ENCODE results near the gene CMTR2.

CMTR2 gene

DNA sequence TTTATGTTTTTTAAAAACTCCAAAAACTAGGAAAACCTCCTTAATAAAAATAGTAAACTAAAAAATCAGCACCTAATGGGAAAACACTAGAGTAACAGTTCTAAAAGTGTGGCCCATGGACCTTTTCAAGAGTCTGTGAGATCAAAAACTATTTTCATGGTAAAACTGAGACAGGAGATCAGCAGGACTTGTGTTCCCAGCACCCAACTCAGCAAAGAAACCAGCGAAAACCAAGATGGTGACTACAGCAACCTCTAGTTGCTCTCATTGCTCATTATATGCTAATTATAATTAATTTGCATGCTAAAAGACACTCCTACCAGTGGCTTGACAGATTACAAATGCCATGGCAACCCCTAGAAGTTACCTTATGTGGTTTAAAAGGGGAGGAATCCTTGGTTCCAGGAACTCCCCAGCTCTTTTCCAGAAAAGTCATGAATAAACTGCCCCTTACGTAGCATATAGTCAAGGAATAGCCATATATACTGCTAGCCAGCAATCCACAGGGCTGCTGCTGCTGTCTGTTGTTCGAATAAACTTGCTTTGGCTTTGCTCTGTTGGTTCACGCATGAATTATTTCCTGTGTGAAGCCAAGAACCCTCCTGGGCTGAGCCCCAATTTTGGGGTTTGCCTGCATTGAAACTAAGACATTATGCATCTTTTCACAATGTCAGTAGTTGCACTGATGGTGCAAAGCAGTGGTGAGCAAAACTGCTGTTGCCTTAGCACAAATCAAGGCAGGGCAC, 12.4 kb downstream of the CMTR2 start:
- no peak for DNase-seq (ENCODE audit: low spot score)

DNA sequence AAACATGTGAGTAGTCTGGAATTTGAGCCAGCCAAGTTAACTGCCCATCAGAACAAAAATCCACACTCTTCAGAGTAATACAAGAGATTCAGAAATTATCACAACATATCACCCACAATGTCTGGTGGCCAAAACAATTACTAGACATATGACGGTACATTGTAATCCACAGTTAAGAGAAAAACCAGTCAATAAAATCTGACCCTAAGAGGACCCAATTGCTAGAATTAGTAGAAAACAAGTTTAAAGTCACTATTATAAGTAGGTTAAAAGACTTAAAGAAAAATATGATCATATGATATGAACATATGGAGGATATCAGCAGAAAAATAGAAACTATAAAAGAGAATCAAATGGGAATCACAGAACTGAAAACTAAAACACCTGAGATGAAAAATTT, 15.8 kb downstream of the CMTR2 start:
- no peak for DNase-seq (ENCODE audit: low spot score)

- DNase-seq (ENCODE audit: low spot score), result no peak
Observed at GRCh38 chr16:71264299-71264698, 24.9 kb downstream of the CMTR2 start.

GRCh38 chr16:71263582-71263981, 25.6 kb downstream of the CMTR2 start:
- no peak for DNase-seq (ENCODE audit: low spot score)

DNA sequence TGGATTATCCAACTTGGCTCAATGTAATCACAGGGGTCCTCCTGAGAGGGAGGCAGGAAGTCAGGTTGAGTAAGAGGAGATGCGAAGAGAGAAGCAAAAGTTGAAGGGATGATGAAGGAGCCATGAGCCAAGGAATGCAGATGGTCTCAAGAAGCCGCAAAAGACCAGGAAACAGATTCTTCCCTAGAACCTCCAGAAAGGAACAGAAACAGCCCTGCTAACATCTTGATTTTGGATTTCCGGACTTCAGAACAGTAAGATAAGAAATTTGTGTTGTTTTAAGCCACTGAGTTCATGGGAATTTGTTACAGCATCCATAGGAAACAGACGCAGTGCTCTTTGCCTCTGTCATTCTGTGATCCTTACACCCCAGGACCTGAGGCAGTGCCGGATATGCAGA, 26.8 kb downstream of the CMTR2 start:
- no peak for DNase-seq (ENCODE audit: low spot score)

DNA sequence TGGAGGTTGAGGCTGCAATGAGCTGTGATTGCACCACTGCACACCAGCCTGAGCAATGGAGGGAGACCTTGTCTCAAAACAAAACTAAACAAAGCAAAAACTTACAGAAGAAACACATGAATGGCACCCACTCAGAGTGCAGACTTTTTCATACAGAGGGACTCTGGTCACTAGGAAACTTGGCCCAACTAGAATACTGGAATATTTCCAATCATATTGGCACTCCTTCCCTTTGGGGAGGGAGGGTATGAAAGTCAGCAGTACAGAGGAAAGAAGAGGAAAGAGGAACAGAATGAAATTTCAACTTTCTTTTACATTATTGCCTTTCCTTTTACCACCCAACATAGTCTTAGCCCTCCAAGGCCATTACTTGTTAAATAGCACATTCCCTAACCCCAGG, 28.2 kb downstream of the CMTR2 start:
- DNase-seq (ENCODE audit: low spot score), result no peak

- no peak for DNase-seq (ENCODE audit: low spot score)
Observed at GRCh38 chr16:71259086-71259485, 30.1 kb downstream of the CMTR2 start.

GRCh38 chr16:71258372-71258771, 30.8 kb downstream of the CMTR2 start:
- DNase-seq (ENCODE audit: low spot score), result no peak

DNA sequence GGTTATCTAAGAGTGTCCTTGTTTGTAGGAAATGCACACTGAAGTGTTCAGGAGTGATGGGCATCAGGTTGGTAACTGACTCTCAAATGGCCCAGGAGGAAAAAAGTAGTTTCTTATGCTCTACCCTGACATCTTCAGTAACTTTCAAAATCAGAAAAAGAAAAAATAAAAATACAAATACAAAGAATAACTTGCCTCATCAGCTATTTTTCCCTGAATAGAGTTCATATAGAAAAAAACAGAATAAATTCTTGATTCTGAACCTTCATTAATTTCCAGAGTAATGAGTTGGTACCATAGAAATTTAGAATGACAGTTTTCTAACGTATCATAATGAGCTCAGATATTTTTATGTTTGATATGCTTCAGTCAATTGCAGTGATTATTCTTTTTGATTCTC, 31.4 kb downstream of the CMTR2 start:
- no peak for DNase-seq (ENCODE audit: low spot score)

- no peak for DNase-seq (ENCODE audit: low spot score)
Observed at GRCh38 chr16:71255721-71256120, 33.5 kb downstream of the CMTR2 start.

DNA sequence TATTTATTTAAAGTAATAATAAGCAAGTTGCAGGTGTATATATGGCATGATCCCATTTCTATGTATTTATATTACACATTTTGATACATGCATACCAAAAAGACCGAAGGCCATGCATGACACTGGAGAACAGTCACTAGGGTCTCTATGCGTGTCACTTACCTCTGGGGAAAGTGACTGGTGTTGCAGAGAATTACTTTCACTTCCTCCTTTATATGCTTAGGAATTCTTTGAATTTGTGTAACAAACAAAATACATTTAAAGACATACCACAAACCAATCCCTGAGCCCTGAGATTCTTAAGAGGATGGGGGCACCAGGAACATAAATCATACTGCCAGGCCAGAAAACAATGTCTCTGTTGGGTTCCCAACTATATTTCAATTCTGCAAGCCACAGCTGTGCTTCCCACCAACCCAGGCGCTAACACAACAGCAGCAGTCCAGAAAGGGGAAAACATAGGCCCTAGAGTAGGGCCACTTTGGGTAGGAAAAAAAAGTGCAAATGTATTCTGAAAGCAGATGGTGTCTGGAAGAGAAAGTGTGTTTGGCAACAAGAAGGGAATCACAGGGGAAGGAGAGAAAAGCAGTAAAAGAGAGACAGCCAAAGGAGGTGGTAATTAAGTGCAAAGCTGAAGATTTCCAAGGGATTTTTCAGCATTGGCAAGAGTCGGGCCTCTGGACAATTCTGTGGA, 34.2 kb downstream of the CMTR2 start:
- no peak for DNase-seq (ENCODE audit: low spot score)

- no peak for DNase-seq (ENCODE audit: low spot score)
Observed at GRCh38 chr16:71250461-71251235, 38.6 kb downstream of the CMTR2 start.

- DNase-seq (ENCODE audit: low spot score), result no peak
Observed at GRCh38 chr16:71249399-71249798, 39.8 kb downstream of the CMTR2 start.

DNA sequence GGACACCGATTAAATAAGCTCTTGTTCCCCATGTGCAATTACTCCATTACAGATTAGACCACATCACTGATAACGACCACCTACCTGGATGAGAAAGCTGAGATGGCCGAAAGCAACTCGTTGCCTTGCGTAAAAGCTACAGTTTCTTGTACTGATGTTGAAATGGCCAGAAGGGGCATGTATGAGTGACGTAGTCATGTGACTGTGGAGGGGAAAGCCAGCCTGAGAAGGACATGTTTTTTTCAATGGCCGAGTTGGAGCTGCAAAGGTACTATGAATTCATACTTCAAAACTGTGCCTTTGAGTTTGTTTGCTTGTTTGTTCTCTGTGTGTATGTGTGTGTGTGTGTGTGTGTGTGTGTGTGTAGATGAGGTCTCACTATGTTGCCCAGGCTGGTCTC, 41.7 kb downstream of the CMTR2 start:
- no peak for DNase-seq (ENCODE audit: low spot score)

DNA sequence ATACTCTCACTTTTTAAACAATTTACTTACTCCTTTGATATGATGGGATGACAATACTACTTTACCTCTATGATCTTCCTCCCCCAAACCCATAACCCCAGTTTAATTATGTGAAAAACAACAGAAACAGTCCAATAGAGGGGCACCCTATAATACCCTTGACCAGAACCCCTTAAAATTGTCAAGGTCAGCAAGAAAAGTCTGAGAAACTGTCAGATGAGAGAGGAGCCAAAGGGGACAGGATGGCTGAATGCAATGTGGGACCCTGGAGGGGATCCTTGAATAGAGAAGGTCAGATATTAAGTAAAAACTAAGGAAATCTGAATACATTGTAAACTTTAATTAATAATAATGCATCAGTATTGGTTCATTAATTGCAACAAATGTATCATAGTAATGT, 42.9 kb downstream of the CMTR2 start:
- DNase-seq (ENCODE audit: low spot score), result no peak

DNA sequence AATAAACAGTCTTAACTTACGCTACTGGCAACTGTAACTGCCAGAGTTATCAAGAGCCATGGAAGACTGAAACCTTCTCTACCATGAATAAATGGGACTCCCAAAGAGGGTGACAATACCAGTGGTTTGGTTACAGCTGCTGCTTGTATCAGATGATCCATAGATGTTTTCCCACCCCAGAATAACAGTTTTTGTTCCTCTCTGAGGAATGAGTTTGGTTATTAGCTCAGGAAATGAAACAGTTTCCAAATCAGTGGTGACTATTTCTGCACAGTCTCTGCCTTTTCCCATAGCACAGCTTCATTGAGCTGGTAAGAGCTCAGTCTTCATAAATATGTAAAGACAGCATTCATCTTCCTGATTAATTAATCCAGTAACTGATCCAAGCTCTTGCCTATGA, 44.7 kb downstream of the CMTR2 start:
- DNase-seq (ENCODE audit: low spot score), result no peak

DNA sequence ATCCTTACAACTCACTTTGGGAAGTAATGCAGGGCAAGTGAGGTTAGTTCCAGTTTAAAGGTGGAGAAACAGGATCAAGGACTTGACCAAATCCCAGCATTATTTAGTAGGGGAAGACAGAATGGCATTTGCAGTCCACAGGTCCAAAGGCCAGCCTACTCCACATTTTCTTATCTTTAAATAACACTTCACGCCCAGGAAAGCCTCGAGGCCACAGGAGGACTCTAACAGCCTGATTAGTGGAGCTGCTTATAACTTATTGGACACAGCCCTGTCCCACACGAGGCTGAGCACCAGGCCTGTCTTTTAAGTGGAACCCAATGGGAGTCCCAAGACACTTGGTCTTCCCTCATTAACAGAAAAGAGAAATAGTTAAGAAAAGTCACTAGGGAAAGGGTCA, 46.6 kb downstream of the CMTR2 start:
- no peak for DNase-seq (ENCODE audit: low spot score)

DNA sequence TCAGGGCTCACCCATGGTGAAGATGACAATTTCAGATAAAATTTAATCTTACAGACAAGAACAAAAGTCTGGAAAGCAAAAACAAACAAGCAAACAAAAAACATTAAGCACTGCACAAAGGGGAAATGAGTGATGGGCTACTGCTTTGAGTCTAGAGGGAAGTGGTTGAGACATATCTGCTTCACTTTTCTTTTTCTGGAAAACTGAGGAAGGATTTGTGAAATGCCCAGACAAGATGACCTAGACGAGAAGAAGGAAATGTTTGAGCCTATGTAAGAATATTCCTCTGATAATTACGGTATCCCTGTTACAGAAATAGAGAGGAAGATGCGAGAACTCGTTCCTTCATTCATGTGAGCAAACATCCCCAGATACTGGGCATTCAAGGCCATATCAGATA, 47.2 kb downstream of the CMTR2 start:
- DNase-seq (ENCODE audit: low spot score), result no peak

Measured in hepatic stellate cell (primary cell).